Keratinocyte (primary cell): ENCODE results near the gene DEPP1. TPM values are rescaled to one million over a fixed set of nuclear protein-coding genes. Genes with fewer than 3 reads are reported as not detected.

Experiments used
- DNase-seq: peaks from one replicate; pipeline ENCODE4 v3.0.0-alpha.2; 2011; ENCODE audit warnings: low read depth, missing footprints, low spot score
- FAIRE-seq: peaks from 2 replicates; lab custom pipeline; 2011; peaks lifted over from hg19 to GRCh38; lab: Jason Lieb, UNC
- H2AFZ ChIP-seq: 2 replicates; pipeline ENCODE4 v1.6.0; 2012; ENCODE audit warnings: low read length, control low read depth, inconsistent platforms; ENCODE audit not compliant: control insufficient read depth
- H3K27ac ChIP-seq: 2 replicates; pipeline ENCODE4 v1.5.1; 2011; ENCODE audit warnings: low read length; ENCODE audit not compliant: control insufficient read depth, insufficient read depth
- H3K27me3 ChIP-seq: 3 replicates; pipeline ENCODE4 v1.6.0; 2011; ENCODE audit warnings: low read length; ENCODE audit not compliant: control insufficient read depth, insufficient read depth; ENCODE audit errors: extremely low read depth
- H3K36me3 ChIP-seq, 2 experiments: 2 replicates in 1 of 2; 3 replicates in 1 of 2; pipeline ENCODE4 v1.5.1; 2011; ENCODE audit warnings: low read length in 2 of 2, mild to moderate bottlenecking in 1 of 2; ENCODE audit not compliant: control insufficient read depth in 2 of 2, insufficient read depth in 2 of 2; ENCODE audit errors: extremely low read depth in 1 of 2
- H3K4me1 ChIP-seq: 3 replicates; pipeline ENCODE4 v1.5.1; 2011; ENCODE audit warnings: low read length; ENCODE audit not compliant: control insufficient read depth, insufficient read depth; ENCODE audit errors: extremely low read depth
- H3K4me2 ChIP-seq: 3 replicates; pipeline ENCODE4 v1.6.0; 2011; ENCODE audit warnings: low read depth, low read length; ENCODE audit not compliant: control insufficient read depth, insufficient read depth; ENCODE audit errors: extremely low read depth
- H3K4me3 ChIP-seq, 3 experiments: fragments of 200-600 bp in 1 of 3; sonication (generic) in 1 of 3; 2 replicates in 2 of 3; 3 replicates in 1 of 3; pipeline ENCODE4 v1.5.1; 2011 to 2016; ENCODE audit warnings: low read length in 3 of 3, mild to moderate bottlenecking in 3 of 3, control low read depth in 2 of 3, inconsistent platforms in 1 of 3, low read depth in 1 of 3, mixed read lengths in 1 of 3, mixed run types in 1 of 3, moderate library complexity in 1 of 3; ENCODE audit not compliant: control insufficient read depth in 2 of 3, insufficient read depth in 2 of 3; ENCODE audit errors: extremely low read depth in 1 of 3
- H3K79me2 ChIP-seq: 2 replicates; pipeline ENCODE4 v1.6.0; 2012; ENCODE audit warnings: low read length; ENCODE audit not compliant: control insufficient read depth, insufficient read depth
- H3K9ac ChIP-seq: 3 replicates; pipeline ENCODE4 v1.6.0; 2011; ENCODE audit warnings: low read length; ENCODE audit not compliant: control insufficient read depth, insufficient read depth; ENCODE audit errors: extremely low read depth
- H3K9me1 ChIP-seq: 3 replicates; pipeline ENCODE4 v1.6.0; 2011; ENCODE audit warnings: low read length; ENCODE audit not compliant: control insufficient read depth, insufficient read depth; ENCODE audit errors: extremely low read depth
- H3K9me3 ChIP-seq: 2 replicates; pipeline ENCODE4 v1.5.1; 2012; ENCODE audit warnings: low read depth, low read length; ENCODE audit not compliant: control insufficient read depth
- H4K20me1 ChIP-seq: 3 replicates; pipeline ENCODE4 v1.6.0; 2011; ENCODE audit warnings: low read length; ENCODE audit not compliant: control insufficient read depth, insufficient read depth; ENCODE audit errors: extremely low read depth
- CTCF ChIP-seq, 3 experiments: IDR thresholded peaks in 1 of 3; conservative IDR thresholded peaks in 1 of 3; optimal IDR thresholded peaks in 1 of 3; 2 replicates in 2 of 3; 3 replicates in 1 of 3; pipeline versions ENCODE3 to v1.5.1; 2011; ENCODE audit warnings: low read length in 3 of 3, mild to moderate bottlenecking in 3 of 3, moderate library complexity in 2 of 3, control low read depth in 1 of 3, inconsistent platforms in 1 of 3; ENCODE audit not compliant: insufficient read depth in 2 of 3; ENCODE audit errors: extremely low read depth in 1 of 3
- EZH2 ChIP-seq: IDR thresholded peaks from one replicate; pipeline ENCODE4 v1.6.1; 2012; ENCODE audit warnings: inconsistent platforms, mild to moderate bottlenecking, low read length, moderate library complexity
- dilution Hi-C: fragments of 300-500 bp; cut with MboI; formaldehyde crosslinking; loops from one replicate; pipeline ENCODE4 v1.7.0; 2020; ENCODE audit warnings: low sequenced_read_pairs; ENCODE audit not compliant: extremely low pct_ligation_motif_present
- polyA plus RNA-seq, 5 experiments: library from polyadenylated mRNA; depleted of rRNA in 3 of 5; stranded (reverse) in 3 of 5; stranded (forward) in 1 of 5; unstranded in 1 of 5; fragments of >200 nt; gene quantifications; 1 replicate in 1 of 5; 2 replicates in 3 of 5; 3 replicates in 1 of 5; pipeline versions ENCODE4 v1.2.1 to v1.2.3, GENCODE V29; 2011 to 2012; ENCODE audit warnings: missing spikeins in 2 of 5, low read depth in 1 of 5, low replicate concordance in 1 of 5

The DEPP1 gene
- polyA plus RNA-seq, 1 donor (not counting 4 experiments of a cell fraction or from before 2014, with no cell fraction given), result 1.2 TPM

GRCh38 chr10:44929356-44930255 is 49.0 kb downstream of the DEPP1 start:
- Histone ChIP-seq H3K4me2 (no peak overlapping the region), H3K9me3 (no peaks in the 10 kb centered on the region), H3K79me2 (no peaks in the 10 kb centered on the region), H3K27ac (no peak overlapping the region), H3K27me3 (no peaks in the 10 kb centered on the region), H3K4me3 (no peak overlapping the region), H3K9me1 (no peaks in the 10 kb centered on the region), H3K4me1 (no peaks in the 10 kb centered on the region), H2AFZ (no peak overlapping the region), H4K20me1 (no peaks in the 10 kb centered on the region), H3K9ac (no peak overlapping the region), H3K36me3 (no peaks in the 10 kb centered on the region)
- TF ChIP-seq CTCF (optimal IDR thresholded peaks at IDR 0.05 in 1 of 3, IDR thresholded peaks at IDR 0.05 in 1 of 3, conservative IDR thresholded peaks at IDR 0.05 in 1 of 3; ENCODE audit: extremely low read depth in 1 of 3, insufficient read depth in 2 of 3, low read length in 3 of 3), result no peak
- dilution Hi-C loops, result no loop called here
- FAIRE-seq (no peak), DNase-seq (no peak)

- Histone ChIP-seq H3K9ac (no peak overlapping the region), H4K20me1 (no peaks in the 10 kb centered on the region), H3K27ac (no peak overlapping the region), H3K4me3 (no peak overlapping the region), H3K4me1 (no peaks in the 10 kb centered on the region), H3K79me2 (no peaks in the 10 kb centered on the region), H3K9me3 (no peaks in the 10 kb centered on the region), H2AFZ (no peak overlapping the region), H3K4me2 (no peak overlapping the region), H3K36me3 (no peaks in the 10 kb centered on the region), H3K9me1 (no peaks in the 10 kb centered on the region), H3K27me3 (no peaks in the 10 kb centered on the region)
- dilution Hi-C loops, result no loop called here
- FAIRE-seq, result no peak
- no peak for DNase-seq
- TF ChIP-seq EZH2 (no peak), CTCF (optimal IDR thresholded peaks at IDR 0.05 in 1 of 3, IDR thresholded peaks at IDR 0.05 in 1 of 3, conservative IDR thresholded peaks at IDR 0.05 in 1 of 3; ENCODE audit: extremely low read depth in 1 of 3, insufficient read depth in 2 of 3, low read length in 3 of 3) (no peak)
Measured at GRCh38 chr10:44928462-44928861, 50.1 kb downstream of the DEPP1 start.
